Pancreas (tissue), 10 donors: ENCODE data around the gene BCO2. TPM values are rescaled to one million over a fixed set of nuclear protein-coding genes. Genes with fewer than 3 reads are reported as not detected.

ENCODE experiments used
- ATAC-seq, 4 donors: fragments of 200-7000 bp; cut with Tn5 transposase; one replicate each; pipeline versions ENCODE4 v1.8.0 to v1.9.1; 2020; ENCODE audit warnings: mild to moderate bottlenecking in 4 of 4, moderate library complexity in 4 of 4
- DNase-seq, 6 donors: peaks; one replicate each; pipeline ENCODE4 v3.0.0-alpha.2; 2020
- FAIRE-seq: peaks from 2 replicates; lab custom pipeline; 2012; peaks lifted over from hg19 to GRCh38; lab: Jason Lieb, UNC
- H3K27ac ChIP-seq, 4 donors: fragments of 200-600 bp; sonication (generic); 1 replicate in 3 of 4; 2 replicates in 1 of 4; pipeline versions ENCODE4 v1.5.0 to v1.8.0; 2020
- H3K27me3 ChIP-seq, 4 donors: fragments of 200-600 bp; one replicate each; pipeline ENCODE4 v1.8.0; 2021
- H3K36me3 ChIP-seq, 3 donors: fragments of 200-600 bp; sonication (generic) in 1 of 3; one replicate each; pipeline versions ENCODE4 v1.5.0 to v1.8.0; 2020 to 2021
- H3K4me1 ChIP-seq, 3 donors: fragments of 200-600 bp; one replicate each; pipeline ENCODE4 v1.8.0; 2021
- H3K4me3 ChIP-seq, 4 donors: fragments of 200-600 bp; sonication (generic) in 2 of 4; one replicate each; pipeline versions ENCODE4 v1.5.0 to v1.8.0; 2020 to 2021
- H3K9me3 ChIP-seq, 4 donors: fragments of 200-600 bp; one replicate each; pipeline ENCODE4 v1.8.0; 2021
- CTCF ChIP-seq, 4 donors: fragments of 200-600 bp; sonication (generic) in 3 of 4; IDR thresholded peaks; one replicate each; pipeline versions ENCODE4 v1.5.0 to v1.8.0; 2021; ENCODE audit warnings: antibody characterized with exemption in 4 of 4
- WGBS, 2 donors: extraction: QIAGEN DNeasy Blood & Tissue Kit; methylation state at CpG; one replicate each; pipeline ENCODE4 v1.1.7; 2013; 5-methylcytosine and 5-hydroxymethylcytosine counted together
- intact Hi-C, 3 donors: fragments of 100-400 bp; cut with DNase I; formaldehyde crosslinking; loops; one replicate each; pipeline versions ENCODE4 v1.11.1 to v1.14.2; 2022
- polyA plus RNA-seq, 2 donors: library from polyadenylated mRNA; stranded (reverse); fragments of 200-250 nt; gene quantifications; one replicate each; pipeline ENCODE4 v1.2.3, GENCODE V29; 2013
- total RNA-seq, 6 donors: library from RNA; stranded (reverse); fragmentation: NEBNext Ultra II Directional in 4 of 6; extraction: Animal tissue kit (Norgen Biotek cat#: 25700) in 4 of 6; gene quantifications; one replicate each; pipeline versions ENCODE4 v1.2.1 to v1.2.4, GENCODE V29; 2021 to 2023
- donor health status: healthy with polysubstance abuse.
- donor health status: DM: no; HTN: no; CAD: no; lungs with moderate emphysema.
- donor health status: DM: no; HTN: no; CAD: no.
- donor health status: control.
- donor health status: control.
- donor health status: Bipolar disorder and iron deficiency.
- donor health status: DM: yes; HTN: yes; CAD: no.
- donor health status: DM: no; HTN: no; CAD: no.
- donor health status: DM: no; HTN: no; CAD: no.
- donor health status: DM: yes; HTN: yes; CAD: no.

The BCO2 gene
- total and polyA plus RNA-seq, 8 donors: 0.59 to 10.0 (median 2.5) TPM

GRCh38 chr11:112221274-112221835 lies 46.0 kb downstream of the BCO2 start:
- DNase-seq (no peak), ATAC-seq (no peak), FAIRE-seq (no peak)
- no peak overlapping the region for H3K27ac ChIP-seq
- H3K36me3 ChIP-seq: no peaks in the 10 kb centered on the region
- H3K4me1 ChIP-seq: no peaks in the 10 kb centered on the region
- TF ChIP-seq CTCF (IDR thresholded peaks at IDR 0.05): no peak
- H3K4me3 ChIP-seq: no peak overlapping the region
- H3K9me3 ChIP-seq: no peaks in the 10 kb centered on the region
- intact Hi-C loops: no loop called here
- WGBS, 2 donors: 23 to 31% methylated on average over 3 of the region's 3 CpGs
- no peaks in the 10 kb centered on the region for H3K27me3 ChIP-seq

GRCh38 chr11:112222303-112222702 lies 47.0 kb downstream of the BCO2 start:
- no peak for ATAC-seq
- peaks cover 0 to 4% (median 2%) of the 10 kb centered on the region in 3 donors for H3K4me1 ChIP-seq
- 61 to 63% methylated on average over 4 of the region's 4 CpGs for WGBS, 2 donors
- intact Hi-C loops: no loop called here
- H3K9me3 ChIP-seq: no peaks in the 10 kb centered on the region
- no peak for DNase-seq
- no peak overlapping the region for H3K27ac ChIP-seq
- TF ChIP-seq CTCF (IDR thresholded peaks at IDR 0.05): no peak
- H3K36me3 ChIP-seq: no peaks in the 10 kb centered on the region
- H3K4me3 ChIP-seq: no peak overlapping the region
- no peaks in the 10 kb centered on the region for H3K27me3 ChIP-seq
- FAIRE-seq: no peak

GRCh38 chr11:112223121-112223520 lies 47.8 kb downstream of the BCO2 start:
- FAIRE-seq (no peak), DNase-seq (no peak), ATAC-seq (no peak)
- no peak for TF ChIP-seq CTCF (IDR thresholded peaks at IDR 0.05)
- Histone ChIP-seq H3K27me3 (no peaks in the 10 kb centered on the region), H3K4me3 (no peak overlapping the region), H3K36me3 (no peaks in the 10 kb centered on the region), H3K27ac (no peak overlapping the region), H3K9me3 (no peaks in the 10 kb centered on the region), H3K4me1 (peaks cover 0 to 11% (median 6%) of the 10 kb centered on the region in 3 donors)
- intact Hi-C loops: no loop called here
- WGBS, 2 donors: 13 to 23% methylated on average over 1 of the region's 1 CpG

GRCh38 chr11:112223754-112224532 lies 48.6 kb downstream of the BCO2 start:
- Histone ChIP-seq H3K27ac (no peak overlapping the region), H3K4me1 (peaks cover 0 to 14% (median 6%) of the 10 kb centered on the region in 3 donors), H3K27me3 (no peaks in the 10 kb centered on the region), H3K4me3 (no peak overlapping the region), H3K9me3 (no peaks in the 10 kb centered on the region), H3K36me3 (no peaks in the 10 kb centered on the region)
- no peak for ATAC-seq
- no peak for TF ChIP-seq CTCF (IDR thresholded peaks at IDR 0.05)
- no peak for FAIRE-seq
- 76 to 81% methylated on average over 5 of the region's 5 CpGs for WGBS, 2 donors
- no peak for DNase-seq
- intact Hi-C loops: no loop called here

GRCh38 chr11:112225753-112226061 lies 50.4 kb downstream of the BCO2 start:
- intact Hi-C loops: no loop called here
- FAIRE-seq: no peak
- no peak for DNase-seq
- no peaks in the 10 kb centered on the region for H3K9me3 ChIP-seq
- peaks cover 0 to 9% (median 0%) of the 10 kb centered on the region in 3 donors for H3K36me3 ChIP-seq
- H3K4me1 ChIP-seq: peaks cover 0 to 14% (median 6%) of the 10 kb centered on the region in 3 donors
- no peaks in the 10 kb centered on the region for H3K27me3 ChIP-seq
- peak overlapping the region; percentile 76 to 92 (median 84) for H3K4me3 ChIP-seq
- no peak for TF ChIP-seq CTCF (IDR thresholded peaks at IDR 0.05)
- no peak for ATAC-seq
- 36 to 54% methylated on average over 8 of the region's 8 CpGs for WGBS, 2 donors
- H3K27ac ChIP-seq: peak overlapping the region; percentile 88 to 96 (median 92)
